ENCODE data around the gene MYH6. TPM values are rescaled to one million over a fixed set of nuclear protein-coding genes. Genes with fewer than 3 reads are reported as not detected.

MYH6 gene
- total RNA-seq, 4 donors from 2014 or later: 0.16 to 1.5 TPM; not detected in 2

GRCh38 chr14:23360496-23360895 is 47.6 kb downstream of the MYH6 start:
- H3K36me3 ChIP-seq: no peaks in the 10 kb centered on the region
- peaks cover 26% of the 10 kb centered on the region for H3K27me3 ChIP-seq
- no peak overlapping the region for H3K4me3 ChIP-seq
- DNase-seq: no peak
- peaks cover 0 to 14% (median 2%) of the 10 kb centered on the region in 4 donors for H3K4me1 ChIP-seq
- peak overlapping the region in 3 of 4 donors; percentile 29 to 40 (median 30) for H3K27ac ChIP-seq
- H3K9me3 ChIP-seq: no peaks in the 10 kb centered on the region
- in situ Hi-C loops (cut with MboI; ENCODE audit: low pct_ligation_motif_present in 1 of 4, low pct_unique_long_range_greater_than_20kb in 1 of 4, low sequenced_read_pairs in 3 of 4): no loop called here
- TF ChIP-seq EP300 (IDR thresholded peaks at IDR 0.05; ENCODE audit: low read depth) (no peak), POLR2AphosphoS5 (IDR thresholded peaks at IDR 0.05) (no peak), CTCF (IDR thresholded peaks at IDR 0.05) (no peak), POLR2A (IDR thresholded peaks at IDR 0.05) (no peak)
- intact Hi-C loops (cut with DNase I; ENCODE audit: low total_unique reads): no loop called here
- 68% methylated on average over 11 of the region's 11 CpGs; no CpG with 5 or more reads in 1 of the 2 donors for WGBS, 2 donors (ENCODE audit: low coverage in 1 of 2)

GRCh38 chr14:23359722-23360447 is 48.2 kb downstream of the MYH6 start:
- H3K27ac ChIP-seq: peak overlapping the region in 3 of 4 donors; percentile 29 to 40 (median 30)
- WGBS, 2 donors (ENCODE audit: low coverage in 1 of 2): 82% methylated on average over 19 of the region's 22 CpGs; no CpG with 5 or more reads in 1 of the 2 donors
- peaks cover 20% of the 10 kb centered on the region for H3K27me3 ChIP-seq
- H3K4me3 ChIP-seq: no peak overlapping the region
- H3K9me3 ChIP-seq: no peaks in the 10 kb centered on the region
- DNase-seq: no peak
- peaks cover 0 to 10% (median 2%) of the 10 kb centered on the region in 4 donors for H3K4me1 ChIP-seq
- intact Hi-C loops (cut with DNase I; ENCODE audit: low total_unique reads): no loop called here
- in situ Hi-C loops (cut with MboI; ENCODE audit: low pct_ligation_motif_present in 1 of 4, low pct_unique_long_range_greater_than_20kb in 1 of 4, low sequenced_read_pairs in 3 of 4): no loop called here
- TF ChIP-seq EP300 (IDR thresholded peaks at IDR 0.05; ENCODE audit: low read depth) (no peak), POLR2A (IDR thresholded peaks at IDR 0.05) (no peak), POLR2AphosphoS5 (IDR thresholded peaks at IDR 0.05) (no peak), CTCF (IDR thresholded peaks at IDR 0.05) (no peak)
- H3K36me3 ChIP-seq: no peaks in the 10 kb centered on the region

- H3K27ac ChIP-seq: no peak overlapping the region
- intact Hi-C loops (cut with DNase I; ENCODE audit: low total_unique reads): no loop called here
Measured at GRCh38 chr14:23359167-23359626, 48.9 kb downstream of the MYH6 start.

More at GRCh38 chr14:23359167-23359626, 48.9 kb downstream of the MYH6 start:
- in situ Hi-C loops (cut with MboI; ENCODE audit: low pct_ligation_motif_present in 1 of 4, low pct_unique_long_range_greater_than_20kb in 1 of 4, low sequenced_read_pairs in 3 of 4): no loop called here
- TF ChIP-seq CTCF (IDR thresholded peaks at IDR 0.05) (no peak), EP300 (IDR thresholded peaks at IDR 0.05; ENCODE audit: low read depth) (no peak), POLR2A (IDR thresholded peaks at IDR 0.05) (no peak), POLR2AphosphoS5 (IDR thresholded peaks at IDR 0.05) (no peak)
- DNase-seq: no peak
- H3K27me3 ChIP-seq: peaks cover 14% of the 10 kb centered on the region
- WGBS, 2 donors (ENCODE audit: low coverage in 1 of 2): 72 to 100% methylated on average over 1 to 10 of the region's 11 CpGs
- no peaks in the 10 kb centered on the region for H3K9me3 ChIP-seq
- H3K36me3 ChIP-seq: no peaks in the 10 kb centered on the region
- H3K4me3 ChIP-seq: no peak overlapping the region
- H3K4me1 ChIP-seq: peaks cover 0 to 10% (median 2%) of the 10 kb centered on the region in 4 donors
